ENCODE results near the gene APBB1.

DNA sequence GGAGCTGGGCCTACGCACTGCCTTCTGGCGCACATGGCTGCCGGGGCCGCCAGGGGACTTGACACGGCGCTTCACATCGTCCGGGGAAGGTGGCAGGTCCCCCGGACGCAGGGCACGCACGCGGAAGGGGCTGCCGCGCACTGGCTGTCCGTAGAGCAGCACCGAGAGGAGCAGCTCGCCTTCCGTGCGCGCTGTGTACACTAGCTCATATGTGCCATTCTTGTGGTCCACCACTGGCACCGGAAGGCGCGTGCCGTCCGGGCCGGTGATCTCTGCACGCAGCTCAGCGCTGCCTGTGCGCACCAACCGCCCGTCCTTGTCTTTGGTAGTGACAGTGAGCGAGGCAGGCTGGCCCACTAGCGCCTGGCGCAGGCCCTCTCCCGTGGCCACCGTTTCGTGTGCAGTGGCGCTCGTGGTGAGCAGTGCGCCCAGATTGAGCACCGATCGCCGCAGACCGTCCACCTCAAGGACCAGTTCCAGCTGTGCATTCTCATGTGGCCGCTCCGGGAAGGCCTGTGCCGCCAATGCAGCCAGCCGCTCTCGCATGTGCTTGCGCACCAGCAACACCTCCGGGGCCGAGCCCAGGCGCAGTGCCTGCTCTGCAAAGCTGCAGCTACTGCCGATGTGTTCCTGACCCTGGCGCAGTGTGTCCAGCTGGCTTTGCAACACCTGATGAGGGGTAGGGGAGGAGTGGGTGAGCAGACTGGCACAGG lies 37.6 kb upstream of the APBB1 start:
- TF ChIP-seq POLR2A (IDR thresholded peaks at IDR 0.05), result no peak
- TF ChIP-seq, protein P1, sequence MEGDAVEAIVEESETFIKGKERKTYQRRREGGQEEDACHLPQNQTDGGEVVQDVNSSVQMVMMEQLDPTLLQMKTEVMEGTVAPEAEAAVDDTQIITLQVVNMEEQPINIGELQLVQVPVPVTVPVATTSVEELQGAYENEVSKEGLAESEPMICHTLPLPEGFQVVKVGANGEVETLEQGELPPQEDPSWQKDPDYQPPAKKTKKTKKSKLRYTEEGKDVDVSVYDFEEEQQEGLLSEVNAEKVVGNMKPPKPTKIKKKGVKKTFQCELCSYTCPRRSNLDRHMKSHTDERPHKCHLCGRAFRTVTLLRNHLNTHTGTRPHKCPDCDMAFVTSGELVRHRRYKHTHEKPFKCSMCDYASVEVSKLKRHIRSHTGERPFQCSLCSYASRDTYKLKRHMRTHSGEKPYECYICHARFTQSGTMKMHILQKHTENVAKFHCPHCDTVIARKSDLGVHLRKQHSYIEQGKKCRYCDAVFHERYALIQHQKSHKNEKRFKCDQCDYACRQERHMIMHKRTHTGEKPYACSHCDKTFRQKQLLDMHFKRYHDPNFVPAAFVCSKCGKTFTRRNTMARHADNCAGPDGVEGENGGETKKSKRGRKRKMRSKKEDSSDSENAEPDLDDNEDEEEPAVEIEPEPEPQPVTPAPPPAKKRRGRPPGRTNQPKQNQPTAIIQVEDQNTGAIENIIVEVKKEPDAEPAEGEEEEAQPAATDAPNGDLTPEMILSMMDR (IDR thresholded peaks at IDR 0.05), result no peak
